Activated CD8-positive, alpha-beta T cell treated with anti-CD3 and anti-CD28 coated beads for 36 hours (primary cell): Measurements from ENCODE around the gene NUDT4. TPM values are rescaled to one million over a fixed set of nuclear protein-coding genes. Genes with fewer than 3 reads are reported as not detected.
"Not testable (repeated sequence)": the region's sequence is repeated elsewhere in the genome, so short reads cannot be mapped to it uniquely, and the experiment has no call there.

ENCODE experiments used
- ATAC-seq: fragments of 200-7000 bp; cut with Tn5 transposase; one replicate; pipeline ENCODE4 v1.10.0; 2021; ENCODE audit warnings: mild to moderate bottlenecking, moderate library complexity
- CTCF ChIA-PET: fragments of 350-600 bp; sonication (Branson Sonifier 250); formaldehyde crosslinking; loops from one replicate; lab custom pipeline; 2021; ENCODE audit warnings: antibody characterized with exemption; lab: Charles Lee
- POLR2A ChIA-PET: fragments of 350-600 bp; sonication (Branson Sonifier 250); formaldehyde crosslinking; loops from one replicate; lab custom pipeline; 2021; ENCODE audit warnings: antibody characterized with exemption; lab: Charles Lee
- DNase-seq: peaks from one replicate; pipeline ENCODE4 v3.0.0-alpha.2; 2020
- H3K27ac Mint-ChIP-seq: one replicate; pipeline ENCODE4 v1.8.0; 2021; ENCODE audit warnings: mild to moderate bottlenecking, mixed read lengths
- H3K27me3 Mint-ChIP-seq: one replicate; pipeline ENCODE4 v1.8.0; 2021; ENCODE audit warnings: mixed read lengths
- H3K36me3 Mint-ChIP-seq: one replicate; pipeline ENCODE4 v1.8.0; 2021; ENCODE audit warnings: low read depth, mixed read lengths
- H3K4me1 Mint-ChIP-seq: one replicate; pipeline ENCODE4 v1.8.0; 2021; ENCODE audit warnings: low read depth, mixed read lengths
- H3K4me3 Mint-ChIP-seq: one replicate; pipeline ENCODE4 v1.8.0; 2021; ENCODE audit warnings: mild to moderate bottlenecking, moderate library complexity, mixed read lengths
- H3K9me3 Mint-ChIP-seq: one replicate; pipeline ENCODE4 v1.8.0; 2021; ENCODE audit warnings: mixed read lengths
- CTCF ChIP-seq: fragments of 200-600 bp; IDR thresholded peaks from one replicate; pipeline ENCODE4 v1.8.0; 2022; ENCODE audit warnings: antibody characterized with exemption, mild to moderate bottlenecking
- intact Hi-C: fragments of 100-400 bp; cut with micrococcal nuclease; formaldehyde crosslinking; loops from one replicate; pipeline ENCODE4 v1.10.0; 2022
- total RNA-seq, 2 experiments: library from RNA; stranded (reverse); gene quantifications; one replicate each; pipeline ENCODE4 v1.2.3, GENCODE V29; 2021

NUDT4 gene
- total RNA-seq, 2 experiments from 2014 or later, result 54.9 to 61.9 TPM

GRCh38 chr12:93408813-93409212 is 31.1 kb downstream of the NUDT4 start:
- H3K9me3 Mint-ChIP-seq, result no peaks in the 10 kb centered on the region
- no peaks in the 10 kb centered on the region for H3K27me3 Mint-ChIP-seq
- ATAC-seq (no peak), DNase-seq (no peak)
- peaks cover 48% of the 10 kb centered on the region for H3K36me3 Mint-ChIP-seq
- intact Hi-C loops, result no loop called here
- peak overlapping the region; percentile 58 for H3K27ac Mint-ChIP-seq
- no peak overlapping the region for H3K4me3 Mint-ChIP-seq
- POLR2A ChIA-PET, result no interaction called here
- H3K4me1 Mint-ChIP-seq, result peaks cover 45% of the 10 kb centered on the region
- TF ChIP-seq CTCF, result no peak
- CTCF ChIA-PET, result interaction anchor here (0.7 to 4.3 kb wide), 4 partner anchors 11 to 311 kb away, joined by 3 to 26 read pairs (median 9); no protein-coding TSS in a partner anchor

GRCh38 chr12:93409343-93410187 is 31.8 kb downstream of the NUDT4 start:
- CTCF ChIA-PET, result interaction anchor here (1.5 to 4.3 kb wide), 3 partner anchors 10 to 692 kb away, joined by 4 to 26 read pairs (median 17); no protein-coding TSS in a partner anchor
- intact Hi-C loops, result loop anchor here (10.0 kb wide), 1 partner anchor 315 kb away; no protein-coding TSS in a partner anchor

GRCh38 chr12:93411060-93411459 is 33.3 kb downstream of the NUDT4 start:
- POLR2A ChIA-PET, H3K4me3 Mint-ChIP-seq, DNase-seq, H3K27me3 Mint-ChIP-seq, ATAC-seq, H3K9me3 Mint-ChIP-seq: not testable (repeated sequence)
- peaks cover 61% of the 10 kb centered on the region for H3K4me1 Mint-ChIP-seq
- intact Hi-C loops, result loop anchor here (10.0 kb wide), 1 partner anchor 316 kb away; no protein-coding TSS in a partner anchor
- H3K36me3 Mint-ChIP-seq, result peaks cover 43% of the 10 kb centered on the region
- H3K27ac Mint-ChIP-seq, result peak overlapping the region; percentile 60
- CTCF ChIA-PET, result interaction anchor here (0.9 to 4.3 kb wide), 4 partner anchors 9 to 691 kb away, joined by 4 to 26 read pairs (median 10); no protein-coding TSS in a partner anchor

More at GRCh38 chr12:93409343-93410187, 31.8 kb downstream of the NUDT4 start:
- H3K4me3 Mint-ChIP-seq, H3K9me3 Mint-ChIP-seq, H3K27me3 Mint-ChIP-seq, DNase-seq, ATAC-seq: not testable (repeated sequence)
- POLR2A ChIA-PET, result interaction anchor here (0.5 to 0.6 kb wide), 2 partner anchors 27 to 412 kb away, joined by 3 to 4 read pairs; no protein-coding TSS in a partner anchor
- Mint-ChIP-seq H3K36me3 (peaks cover 45% of the 10 kb centered on the region), H3K27ac (peak overlapping the region; percentile 58), H3K4me1 (peaks cover 48% of the 10 kb centered on the region)

GRCh38 chr12:93412396-93412795 is 34.7 kb downstream of the NUDT4 start:
- Mint-ChIP-seq H3K36me3 (peaks cover 38% of the 10 kb centered on the region), H3K4me1 (peaks cover 74% of the 10 kb centered on the region)
- H3K27me3 Mint-ChIP-seq, H3K27ac Mint-ChIP-seq, POLR2A ChIA-PET, H3K9me3 Mint-ChIP-seq, DNase-seq, ATAC-seq, H3K4me3 Mint-ChIP-seq: not testable (repeated sequence)
- CTCF ChIA-PET, result interaction anchor here (0.9 to 4.2 kb wide), 3 partner anchors 15 to 690 kb away, joined by 3 to 18 read pairs (median 3); no protein-coding TSS in a partner anchor
- intact Hi-C loops, result loop anchor here (10.0 kb wide), 1 partner anchor 318 kb away; no protein-coding TSS in a partner anchor

GRCh38 chr12:93413064-93413463 is 35.3 kb downstream of the NUDT4 start:
- Mint-ChIP-seq H3K27ac (peak overlapping the region; percentile 68), H3K4me1 (peaks cover 74% of the 10 kb centered on the region), H3K9me3 (no peaks in the 10 kb centered on the region), H3K4me3 (no peak overlapping the region), H3K36me3 (peaks cover 33% of the 10 kb centered on the region), H3K27me3 (no peaks in the 10 kb centered on the region)
- CTCF ChIA-PET, result interaction anchor here (0.9 to 4.2 kb wide), 3 partner anchors 16 to 689 kb away, joined by 3 to 18 read pairs (median 3); no protein-coding TSS in a partner anchor
- POLR2A ChIA-PET, result interaction anchor here (1.1 kb wide), 1 partner anchor 10 kb away, joined by 4 read pairs; no protein-coding TSS in a partner anchor
- no peak for TF ChIP-seq CTCF
- ATAC-seq (no peak), DNase-seq (no peak)
- intact Hi-C loops, result loop anchor here (10.0 kb wide), 1 partner anchor 318 kb away; no protein-coding TSS in a partner anchor
